NCI-H2196 (cell line): ENCODE measurements around the gene ARHGEF12.

ENCODE experiments used
- DNase-seq: peaks from one replicate; lab custom pipeline; 2025; ENCODE audit not compliant: unreplicated experiment; lab: John Stamatoyannopoulos, UW

The ARHGEF12 gene

GRCh38 chr11:120532832-120533196, 196.6 kb downstream of the ARHGEF12 start:
- DNase-seq = no peak

DNA sequence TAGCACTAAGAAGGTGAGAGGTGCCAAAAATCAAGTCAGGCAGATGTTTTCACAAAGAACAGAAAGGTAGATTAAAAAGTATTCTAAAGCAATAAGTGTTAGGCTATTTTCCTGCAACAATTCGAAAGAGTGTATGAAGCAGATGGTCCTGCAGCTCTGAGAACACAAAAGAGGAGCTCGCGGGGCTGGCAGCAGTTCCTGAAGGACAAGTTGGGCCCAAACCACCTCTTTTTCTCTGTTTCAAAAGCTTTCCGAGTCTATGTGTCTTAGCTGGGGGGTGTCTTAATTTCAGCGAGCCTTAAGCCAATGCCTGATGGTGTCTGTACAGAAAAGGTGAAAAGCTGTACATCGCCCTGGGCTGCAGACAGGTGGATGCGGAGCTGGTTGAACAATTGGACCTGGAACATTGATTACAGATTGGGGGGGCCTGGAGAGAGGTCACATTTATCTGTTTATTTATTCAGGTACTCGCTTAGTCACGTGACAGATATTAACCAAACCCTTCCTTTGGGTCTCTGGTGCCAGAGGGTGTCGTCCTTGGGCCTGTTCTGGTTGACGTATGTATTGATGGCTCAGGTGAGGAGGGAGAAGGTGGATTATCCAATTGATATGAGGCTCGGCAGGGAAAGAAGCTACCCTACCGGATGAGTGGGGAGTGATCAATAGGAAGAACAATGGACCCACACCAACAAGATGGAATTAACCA, 200.0 kb downstream of the ARHGEF12 start:
- DNase-seq = no peak

GRCh38 chr11:120536797-120537169, 200.6 kb downstream of the ARHGEF12 start:
- no peak for DNase-seq

DNA sequence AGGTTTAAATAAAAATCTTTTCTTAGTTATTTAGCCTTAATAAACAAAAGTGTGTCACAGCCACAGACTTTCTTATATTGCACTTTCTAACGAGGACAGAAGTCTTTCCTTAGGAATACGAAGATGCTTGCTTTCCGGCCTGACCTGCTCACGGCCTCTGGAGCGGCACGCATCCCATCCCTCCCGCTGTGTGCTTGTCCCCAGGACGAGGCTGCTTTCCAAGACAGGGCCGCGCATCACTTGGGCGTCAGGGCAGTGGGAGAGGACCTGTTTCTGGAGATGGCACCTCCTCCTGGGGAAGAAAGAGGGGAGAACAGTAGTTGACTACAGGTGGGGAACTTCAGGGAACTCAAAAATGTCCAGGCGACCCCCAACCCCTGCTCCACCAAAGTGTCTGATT, 201.8 kb downstream of the ARHGEF12 start:
- no peak for DNase-seq

DNA sequence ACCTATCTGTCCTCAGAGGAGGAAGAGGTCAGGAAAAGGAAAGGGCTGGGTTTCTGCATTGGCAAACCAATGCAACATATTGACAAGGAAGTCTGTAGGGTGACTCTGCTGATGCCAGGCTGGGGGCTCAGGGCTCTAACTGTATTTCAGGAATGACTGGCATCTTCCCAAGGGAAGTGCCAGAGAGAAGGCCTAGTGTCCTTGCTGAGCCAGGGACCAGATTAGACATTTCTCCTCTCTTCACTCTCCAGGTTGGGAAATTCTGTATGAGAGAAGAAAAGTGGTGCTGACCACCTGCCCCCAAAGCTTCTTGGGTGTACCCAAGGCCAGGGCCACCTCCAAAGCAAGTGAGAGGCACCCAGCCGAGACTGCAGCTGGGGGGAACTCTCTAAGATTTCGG, 202.5 kb downstream of the ARHGEF12 start:
- no peak for DNase-seq
